HCT116 (cell line): ENCODE data around the gene AR. TPM values are rescaled to one million over a fixed set of nuclear protein-coding genes. Genes with fewer than 3 reads are reported as not detected.

ENCODE experiments used
- ATAC-seq: fragments of 200-7000 bp; cut with Tn5 transposase; 2 replicates; pipeline ENCODE4 v1.9.1; 2020; ENCODE audit warnings: mild to moderate bottlenecking, moderate library complexity
- BruUV-seq: library from RNA; stranded (reverse); fragments of 400-500 nt; replicated peaks from 2 replicates; lab custom pipeline; 2021; lab: Mats Ljungman, UMichigan
- CTCF ChIA-PET: fragments of 300-600 bp; sonication (Branson Sonifier 250); formaldehyde crosslinking; loops from one replicate; lab custom pipeline; 2021; ENCODE audit warnings: antibody characterized with exemption; lab: Charles Lee
- POLR2A ChIA-PET: fragments of 300-600, 350-600 bp; sonication (Branson Sonifier 250); formaldehyde crosslinking; loops from one replicate; lab custom pipeline; 2021; ENCODE audit warnings: antibody characterized with exemption; lab: Charles Lee
- RAD21 ChIA-PET, 2 experiments: fragments of 300-600 bp; sonication (Branson Sonifier 250); formaldehyde crosslinking; loops; one replicate each; lab custom pipeline; 2023; ENCODE audit warnings: low total read pairs in 2 of 2; ENCODE audit not compliant: uncharacterized antibody in 2 of 2, unreplicated experiment in 2 of 2, low non-redundant PET in 1 of 2; lab: Charles Lee
- DNase-seq: peaks from one replicate; pipeline ENCODE4 v3.0.0-alpha.2; 2010; ENCODE audit warnings: low read depth, low spot score
- H2AFZ ChIP-seq: fragments of 200-600 bp; shearing (Covaris generic), sonication (generic); 2 replicates; pipeline ENCODE4 v1.6.1; 2017; ENCODE audit warnings: low read depth, mixed run types, mixed read lengths, antibody characterized with exemption, low read length; ENCODE audit not compliant: poor library complexity, severe bottlenecking
- H3K27ac ChIP-seq: 2 replicates; pipeline ENCODE4 v1.5.1; 2012; ENCODE audit warnings: low read depth, low read length
- H3K27me3 ChIP-seq: fragments of 200-600 bp; sonication (generic); 2 replicates; pipeline ENCODE4 v1.6.1; 2016; ENCODE audit warnings: mixed run types, low read length, mixed read lengths; ENCODE audit not compliant: insufficient read depth
- H3K36me3 ChIP-seq, 2 experiments: fragments of 200-500 bp in 1 of 2; fragments of 200-600 bp in 1 of 2; sonication (Bioruptor generic) in 1 of 2; sonication (generic) in 1 of 2; 2 replicates each; pipeline versions ENCODE4 v1.5.1 to v1.6.1; 2014 to 2016; ENCODE audit warnings: low read length in 2 of 2, inconsistent platforms in 1 of 2, mixed read lengths in 1 of 2, mixed run types in 1 of 2; ENCODE audit not compliant: insufficient read depth in 2 of 2, control insufficient read depth in 1 of 2
- H3K4me1 ChIP-seq, 2 experiments: fragments of 200-600 bp in 1 of 2; sonication (generic) in 1 of 2; 2 replicates each; pipeline versions ENCODE4 v1.5.1 to v1.6.1; 2012 to 2017; ENCODE audit warnings: low read length in 2 of 2, inconsistent platforms in 1 of 2, mild to moderate bottlenecking in 1 of 2, mixed read lengths in 1 of 2, mixed run types in 1 of 2, moderate library complexity in 1 of 2; ENCODE audit not compliant: insufficient read depth in 2 of 2, control insufficient read depth in 1 of 2
- H3K4me2 ChIP-seq: fragments of 200-600 bp; sonication (generic); 2 replicates; pipeline ENCODE4 v1.6.1; 2017; ENCODE audit warnings: mixed run types, low read length, mixed read lengths
- H3K4me3 ChIP-seq, 2 experiments: fragments of 200-600 bp in 1 of 2; sonication (generic) in 1 of 2; replicated peaks in 1 of 2; 2 replicates each; pipeline ENCODE4 v1.5.1; 2011 to 2016; ENCODE audit warnings: low read length in 2 of 2, control low read depth in 1 of 2, low read depth in 1 of 2, mild to moderate bottlenecking in 1 of 2, mixed read lengths in 1 of 2, mixed run types in 1 of 2
- H3K79me2 ChIP-seq: fragments of 200-600 bp; sonication (generic); 2 replicates; pipeline ENCODE4 v1.6.1; 2017; ENCODE audit warnings: mild to moderate bottlenecking, mixed run types, low read length, moderate library complexity, mixed read lengths; ENCODE audit not compliant: insufficient read depth
- H3K9ac ChIP-seq: fragments of 200-600 bp; sonication (generic); 2 replicates; pipeline ENCODE4 v1.6.1; 2016; ENCODE audit warnings: low read length, mixed read lengths
- H3K9me2 ChIP-seq: fragments of 200-600 bp; sonication (generic), shearing (Covaris generic); 2 replicates; pipeline ENCODE4 v1.6.1; 2017; ENCODE audit warnings: mixed run types, mild to moderate bottlenecking, moderate library complexity; ENCODE audit not compliant: insufficient read depth
- H3K9me3 ChIP-seq, 2 experiments: fragments of 200-500 bp in 1 of 2; fragments of 200-600 bp in 1 of 2; sonication (Bioruptor generic) in 1 of 2; sonication (generic) in 1 of 2; 2 replicates each; pipeline ENCODE4 v1.6.1; 2014 to 2017; ENCODE audit warnings: low read length in 2 of 2, mixed read lengths in 2 of 2, inconsistent platforms in 1 of 2, low read depth in 1 of 2, mild to moderate bottlenecking in 1 of 2, mixed run types in 1 of 2, moderate library complexity in 1 of 2; ENCODE audit not compliant: control insufficient read depth in 1 of 2, insufficient read depth in 1 of 2
- H4K20me1 ChIP-seq: fragments of 200-600 bp; sonication (generic), shearing (Covaris generic); 2 replicates; pipeline ENCODE4 v1.6.1; 2017; ENCODE audit warnings: mixed run types, mild to moderate bottlenecking, moderate library complexity; ENCODE audit not compliant: insufficient read depth
- CBX3 ChIP-seq: IDR thresholded peaks from 2 replicates; pipeline ENCODE4 v1.6.1; 2012; ENCODE audit warnings: low read depth
- CEBPB ChIP-seq: IDR thresholded peaks from 2 replicates; pipeline ENCODE4 v1.6.1; 2012; ENCODE audit warnings: low read depth
- ELF1 ChIP-seq: IDR thresholded peaks from 2 replicates; pipeline ENCODE4 v1.6.1; 2012; ENCODE audit warnings: low read depth, borderline replicate concordance
- EZH2 ChIP-seq: fragments of 200-600 bp; sonication (generic); IDR thresholded peaks from 2 replicates; pipeline ENCODE4 v1.6.1; 2017; ENCODE audit warnings: antibody characterized with exemption, mixed run types
- FOSL1 ChIP-seq: IDR thresholded peaks from 2 replicates; pipeline ENCODE4 v1.6.1; 2012; ENCODE audit warnings: low read depth
- JUND ChIP-seq: IDR thresholded peaks from 2 replicates; pipeline ENCODE4 v1.6.1; 2012
- POLR2A ChIP-seq: IDR thresholded peaks from 2 replicates; pipeline ENCODE4 v1.7.0; 2011; ENCODE audit warnings: borderline replicate concordance; ENCODE audit not compliant: insufficient read depth, insufficient read length; ENCODE audit errors: extremely low read depth
- POLR2AphosphoS5 ChIP-seq: IDR thresholded peaks from 2 replicates; pipeline ENCODE4 v1.6.1; 2011; ENCODE audit warnings: mild to moderate bottlenecking, low read depth, low read length, moderate library complexity
- RAD21 ChIP-seq: IDR thresholded peaks from 2 replicates; pipeline ENCODE4 v1.6.1; 2012; ENCODE audit warnings: low read depth, mild to moderate bottlenecking
- SIN3A ChIP-seq: IDR thresholded peaks from 2 replicates; pipeline ENCODE4 v1.6.1; 2012; ENCODE audit warnings: low read depth
- SP1 ChIP-seq: IDR thresholded peaks from 2 replicates; pipeline ENCODE4 v1.6.1; 2012; ENCODE audit warnings: low read depth
- SRF ChIP-seq: IDR thresholded peaks from 2 replicates; pipeline ENCODE4 v1.6.1; 2012; ENCODE audit warnings: low read depth
- YY1 ChIP-seq: IDR thresholded peaks from 2 replicates; pipeline ENCODE4 v1.6.1; 2011; ENCODE audit warnings: low read length, low read depth, moderate library complexity, mild to moderate bottlenecking; ENCODE audit not compliant: insufficient replicate concordance; ENCODE audit errors: extremely low read depth
- ZFX ChIP-seq: fragments of 450-650 bp; IDR thresholded peaks from 2 replicates; pipeline ENCODE4 v1.6.1; 2017
- intact Hi-C: fragments of 100-400 bp; cut with micrococcal nuclease; formaldehyde crosslinking; loops from 2 replicates; pipeline ENCODE4 v1.10.0; 2022
- total RNA-seq: library from RNA; stranded (reverse); gene quantifications from one replicate; pipeline ENCODE4 v1.2.1, GENCODE V29; 2021; ENCODE audit not compliant: unreplicated experiment
- TF ChIP-seq, protein P1 (sequence below): IDR thresholded peaks from 2 replicates; pipeline ENCODE4 v1.6.1; 2012
- TF ChIP-seq, protein P2 (sequence below): IDR thresholded peaks from 2 replicates; pipeline ENCODE4 v1.6.1; 2012; ENCODE audit warnings: low read depth
- TF ChIP-seq, protein P3 (sequence below): IDR thresholded peaks from 2 replicates; pipeline ENCODE4 v1.6.1; 2011; ENCODE audit warnings: mild to moderate bottlenecking, low read length, moderate library complexity; ENCODE audit not compliant: insufficient replicate concordance; ENCODE audit errors: extremely low read depth
- TF ChIP-seq, protein P4 (sequence below): IDR thresholded peaks from 2 replicates; pipeline ENCODE4 v1.6.1; 2012

AR gene
- total RNA-seq, 1 experiment from 2014 or later: 0.02 TPM

DNA sequence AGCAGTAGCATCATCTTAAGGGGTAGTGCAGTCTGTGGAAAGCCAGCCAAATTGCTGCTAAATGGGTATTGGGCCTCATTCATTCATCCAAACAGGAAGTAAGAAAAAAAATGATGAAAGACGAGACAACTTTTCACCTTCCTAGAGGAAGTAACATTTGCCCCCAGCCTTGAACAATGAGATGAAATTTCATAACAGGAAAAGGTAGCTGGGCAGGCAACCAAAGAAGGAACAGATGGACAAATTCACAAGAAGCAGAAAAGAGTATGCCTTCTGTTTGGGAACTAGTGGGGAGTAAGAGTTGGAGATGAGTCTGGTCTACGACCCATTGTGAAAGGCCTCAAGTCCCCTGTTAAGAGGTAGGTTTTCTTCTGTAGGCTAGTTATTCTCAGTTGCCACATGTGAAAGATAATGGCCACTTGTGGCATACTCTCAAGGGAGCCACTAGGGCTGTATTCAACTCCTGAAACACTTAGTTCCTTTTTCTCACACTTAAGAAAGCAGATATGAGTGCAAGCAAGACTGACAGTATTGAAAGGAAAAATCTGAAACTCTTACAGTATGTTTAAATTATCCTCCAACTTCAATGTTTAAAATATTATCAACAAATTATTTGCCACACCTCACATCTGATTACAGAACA is 190.4 kb downstream of the AR start (continued):
- TF ChIP-seq EZH2 (no peak), CEBPB (no peak), SP1 (no peak), JUND (no peak), POLR2AphosphoS5 (no peak)
- TF ChIP-seq, protein P1, sequence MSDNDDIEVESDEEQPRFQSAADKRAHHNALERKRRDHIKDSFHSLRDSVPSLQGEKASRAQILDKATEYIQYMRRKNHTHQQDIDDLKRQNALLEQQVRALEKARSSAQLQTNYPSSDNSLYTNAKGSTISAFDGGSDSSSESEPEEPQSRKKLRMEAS: no peak

DNA sequence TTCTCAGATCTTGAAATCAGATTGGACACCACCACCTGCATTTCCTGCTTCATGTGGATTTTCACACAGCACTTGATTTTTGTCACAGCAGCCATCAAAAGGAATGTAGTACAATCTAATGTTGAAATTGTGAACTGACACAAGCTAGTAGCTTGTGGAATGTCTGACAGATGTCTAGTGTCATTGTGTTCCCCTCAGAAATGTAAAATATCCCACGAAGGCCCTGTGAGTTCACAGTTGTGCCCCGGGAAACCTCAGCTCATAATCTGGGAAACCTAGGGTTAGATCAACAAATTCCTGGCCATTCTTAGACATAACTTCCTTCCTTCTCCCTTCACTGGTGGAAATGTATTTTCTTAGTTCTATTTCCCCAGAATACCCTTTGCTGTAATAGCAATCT is 205.7 kb downstream of the AR start:
- no peaks in the 10 kb centered on the region for H4K20me1 ChIP-seq
- H3K9me2 ChIP-seq: no peaks in the 10 kb centered on the region
- ATAC-seq: no peak
- H3K36me3 ChIP-seq: no peaks in the 10 kb centered on the region
- no peaks in the 10 kb centered on the region for H3K27me3 ChIP-seq
- H3K9ac ChIP-seq: no peak overlapping the region
- no peak overlapping the region for H3K27ac ChIP-seq
- ChIA-PET RAD21 (no interaction called here), CTCF (no interaction called here), POLR2A (no interaction called here)
- no peak for DNase-seq
- H3K9me3 ChIP-seq: no peaks in the 10 kb centered on the region
- intact Hi-C loops: no loop called here
- BruUV-seq: no TSS peak
- TF ChIP-seq ELF1 (no peak), POLR2AphosphoS5 (no peak), YY1 (no peak), JUND (no peak), ZFX (no peak), SRF (no peak), SP1 (no peak), POLR2A (no peak), FOSL1 (no peak), CBX3 (no peak), RAD21 (no peak), SIN3A (no peak), CEBPB (no peak)
- TF ChIP-seq, protein P1: no peak
- TF ChIP-seq, protein P2, sequence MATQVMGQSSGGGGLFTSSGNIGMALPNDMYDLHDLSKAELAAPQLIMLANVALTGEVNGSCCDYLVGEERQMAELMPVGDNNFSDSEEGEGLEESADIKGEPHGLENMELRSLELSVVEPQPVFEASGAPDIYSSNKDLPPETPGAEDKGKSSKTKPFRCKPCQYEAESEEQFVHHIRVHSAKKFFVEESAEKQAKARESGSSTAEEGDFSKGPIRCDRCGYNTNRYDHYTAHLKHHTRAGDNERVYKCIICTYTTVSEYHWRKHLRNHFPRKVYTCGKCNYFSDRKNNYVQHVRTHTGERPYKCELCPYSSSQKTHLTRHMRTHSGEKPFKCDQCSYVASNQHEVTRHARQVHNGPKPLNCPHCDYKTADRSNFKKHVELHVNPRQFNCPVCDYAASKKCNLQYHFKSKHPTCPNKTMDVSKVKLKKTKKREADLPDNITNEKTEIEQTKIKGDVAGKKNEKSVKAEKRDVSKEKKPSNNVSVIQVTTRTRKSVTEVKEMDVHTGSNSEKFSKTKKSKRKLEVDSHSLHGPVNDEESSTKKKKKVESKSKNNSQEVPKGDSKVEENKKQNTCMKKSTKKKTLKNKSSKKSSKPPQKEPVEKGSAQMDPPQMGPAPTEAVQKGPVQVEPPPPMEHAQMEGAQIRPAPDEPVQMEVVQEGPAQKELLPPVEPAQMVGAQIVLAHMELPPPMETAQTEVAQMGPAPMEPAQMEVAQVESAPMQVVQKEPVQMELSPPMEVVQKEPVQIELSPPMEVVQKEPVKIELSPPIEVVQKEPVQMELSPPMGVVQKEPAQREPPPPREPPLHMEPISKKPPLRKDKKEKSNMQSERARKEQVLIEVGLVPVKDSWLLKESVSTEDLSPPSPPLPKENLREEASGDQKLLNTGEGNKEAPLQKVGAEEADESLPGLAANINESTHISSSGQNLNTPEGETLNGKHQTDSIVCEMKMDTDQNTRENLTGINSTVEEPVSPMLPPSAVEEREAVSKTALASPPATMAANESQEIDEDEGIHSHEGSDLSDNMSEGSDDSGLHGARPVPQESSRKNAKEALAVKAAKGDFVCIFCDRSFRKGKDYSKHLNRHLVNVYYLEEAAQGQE: no peak
- TF ChIP-seq, protein P3, sequence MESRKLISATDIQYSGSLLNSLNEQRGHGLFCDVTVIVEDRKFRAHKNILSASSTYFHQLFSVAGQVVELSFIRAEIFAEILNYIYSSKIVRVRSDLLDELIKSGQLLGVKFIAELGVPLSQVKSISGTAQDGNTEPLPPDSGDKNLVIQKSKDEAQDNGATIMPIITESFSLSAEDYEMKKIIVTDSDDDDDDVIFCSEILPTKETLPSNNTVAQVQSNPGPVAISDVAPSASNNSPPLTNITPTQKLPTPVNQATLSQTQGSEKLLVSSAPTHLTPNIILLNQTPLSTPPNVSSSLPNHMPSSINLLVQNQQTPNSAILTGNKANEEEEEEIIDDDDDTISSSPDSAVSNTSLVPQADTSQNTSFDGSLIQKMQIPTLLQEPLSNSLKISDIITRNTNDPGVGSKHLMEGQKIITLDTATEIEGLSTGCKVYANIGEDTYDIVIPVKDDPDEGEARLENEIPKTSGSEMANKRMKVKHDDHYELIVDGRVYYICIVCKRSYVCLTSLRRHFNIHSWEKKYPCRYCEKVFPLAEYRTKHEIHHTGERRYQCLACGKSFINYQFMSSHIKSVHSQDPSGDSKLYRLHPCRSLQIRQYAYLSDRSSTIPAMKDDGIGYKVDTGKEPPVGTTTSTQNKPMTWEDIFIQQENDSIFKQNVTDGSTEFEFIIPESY: no peak
- TF ChIP-seq, protein P4, sequence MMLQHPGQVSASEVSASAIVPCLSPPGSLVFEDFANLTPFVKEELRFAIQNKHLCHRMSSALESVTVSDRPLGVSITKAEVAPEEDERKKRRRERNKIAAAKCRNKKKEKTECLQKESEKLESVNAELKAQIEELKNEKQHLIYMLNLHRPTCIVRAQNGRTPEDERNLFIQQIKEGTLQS: no peak
- H3K4me1 ChIP-seq: no peaks in the 10 kb centered on the region
- no peak overlapping the region for H3K4me2 ChIP-seq
- no peaks in the 10 kb centered on the region for H3K79me2 ChIP-seq
- H3K4me3 ChIP-seq: no peak overlapping the region
- no peak overlapping the region for H2AFZ ChIP-seq
